ENCODE results near the gene ALDH8A1. TPM values are rescaled to one million over a fixed set of nuclear protein-coding genes. Genes with fewer than 3 reads are reported as not detected.

Gene ALDH8A1
- polyA plus RNA-seq, 3 donors, result 0.77 TPM; not detected in 2

- peaks cover 0 to 4% (median 0%) of the 10 kb centered on the region in 7 donors for H3K9me3 Mint-ChIP-seq
- Histone ChIP-seq H3K9me3 (replicated peaks in 1 of 2; ENCODE audit: control insufficient read depth in 1 of 2, insufficient read depth in 1 of 2, low read length in 2 of 2) (no peaks in the 10 kb centered on the region), H3K4me2 (replicated peaks; ENCODE audit: extremely low read depth, low read length, poor library complexity, severe bottlenecking) (no peak overlapping the region), H3K4me1 (ENCODE audit: control insufficient read depth in 1 of 2, insufficient read depth in 2 of 2, low read length in 2 of 2) (no peaks in the 10 kb centered on the region), H3K9ac (ENCODE audit: insufficient read depth, low read length, poor library complexity, severe bottlenecking) (no peak overlapping the region), H3K79me2 (ENCODE audit: insufficient read depth, low read length) (no peaks in the 10 kb centered on the region), H3K27ac (ENCODE audit: low read depth in 1 of 2, low read length in 2 of 2) (no peak overlapping the region), H2AFZ (ENCODE audit: insufficient read depth, low read depth, low read length, poor library complexity, severe bottlenecking) (no peak overlapping the region), H4K20me1 (ENCODE audit: insufficient read depth, low read length) (no peaks in the 10 kb centered on the region), H3K4me3 (replicated peaks in 1 of 3; ENCODE audit: low read depth in 2 of 3, low read length in 3 of 3) (no peak overlapping the region), H3K36me3 (replicated peaks in 1 of 2; ENCODE audit: control insufficient read depth in 1 of 2, insufficient read depth in 2 of 2, low read length in 2 of 2) (peaks cover 35 to 59% of the 10 kb centered on the region in 2 donors), H3K27me3 (ENCODE audit: control insufficient read depth in 2 of 2, insufficient read depth in 2 of 2, low read length in 2 of 2) (no peaks in the 10 kb centered on the region)
- H3K36me3 Mint-ChIP-seq, result peaks cover 57 to 62% of the 10 kb centered on the region in 2 donors
- H3K4me1 Mint-ChIP-seq, result no peaks in the 10 kb centered on the region
- H3K27me3 Mint-ChIP-seq (ENCODE audit: low read depth in 3 of 3), result no peaks in the 10 kb centered on the region
- intact Hi-C loops (cut with micrococcal nuclease), result no loop called here
- H3K4me3 Mint-ChIP-seq, result no peak overlapping the region
- DNase-seq, result no peak
- no peak for TF ChIP-seq CTCF (IDR thresholded peaks at IDR 0.05)
- H3K27ac Mint-ChIP-seq, result no peak overlapping the region
- 100% methylated on average over 1 of the region's 3 CpGs for WGBS (ENCODE audit: insufficient coverage)
Measured at GRCh38 chr6:134961366-134961765, 11.5 kb upstream of the ALDH8A1 start.

GRCh38 chr6:134959603-134960002, 9.7 kb upstream of the ALDH8A1 start:
- Histone ChIP-seq H2AFZ (ENCODE audit: insufficient read depth, low read depth, low read length, poor library complexity, severe bottlenecking) (no peak overlapping the region), H3K36me3 (replicated peaks in 1 of 2; ENCODE audit: control insufficient read depth in 1 of 2, insufficient read depth in 2 of 2, low read length in 2 of 2) (peaks cover 18 to 42% of the 10 kb centered on the region in 2 donors), H3K79me2 (ENCODE audit: insufficient read depth, low read length) (no peaks in the 10 kb centered on the region), H3K9me3 (replicated peaks in 1 of 2; ENCODE audit: control insufficient read depth in 1 of 2, insufficient read depth in 1 of 2, low read length in 2 of 2) (no peaks in the 10 kb centered on the region), H3K4me1 (ENCODE audit: control insufficient read depth in 1 of 2, insufficient read depth in 2 of 2, low read length in 2 of 2) (no peaks in the 10 kb centered on the region), H3K4me2 (replicated peaks; ENCODE audit: extremely low read depth, low read length, poor library complexity, severe bottlenecking) (no peak overlapping the region), H3K9ac (ENCODE audit: insufficient read depth, low read length, poor library complexity, severe bottlenecking) (no peak overlapping the region), H3K27me3 (ENCODE audit: control insufficient read depth in 2 of 2, insufficient read depth in 2 of 2, low read length in 2 of 2) (no peaks in the 10 kb centered on the region), H3K4me3 (replicated peaks in 1 of 3; ENCODE audit: low read depth in 2 of 3, low read length in 3 of 3) (no peak overlapping the region), H3K27ac (ENCODE audit: low read depth in 1 of 2, low read length in 2 of 2) (no peak overlapping the region), H4K20me1 (ENCODE audit: insufficient read depth, low read length) (no peaks in the 10 kb centered on the region)
- Mint-ChIP-seq H3K27me3 (ENCODE audit: low read depth in 3 of 3) (no peaks in the 10 kb centered on the region), H3K36me3 (peaks cover 42 to 47% of the 10 kb centered on the region in 2 donors), H3K4me3 (no peak overlapping the region), H3K27ac (no peak overlapping the region), H3K4me1 (no peaks in the 10 kb centered on the region), H3K9me3 (peaks cover 0 to 4% (median 0%) of the 10 kb centered on the region in 7 donors)
- TF ChIP-seq CTCF (IDR thresholded peaks at IDR 0.05), result no peak
- no peak for DNase-seq
- intact Hi-C loops (cut with micrococcal nuclease), result no loop called here

Measured in CD14-positive monocyte (primary cell).